ENCODE results near the gene CCDC110. TPM values are rescaled to one million over a fixed set of nuclear protein-coding genes. Genes with fewer than 3 reads are reported as not detected.

Gene CCDC110
- total and polyA plus RNA-seq, 9 of the 15 experiments (the other 6 are each of a cell fraction or from before 2014, with no cell fraction given) = 0.04 to 0.35 (median 0.07) TPM; not detected in 4

DNA sequence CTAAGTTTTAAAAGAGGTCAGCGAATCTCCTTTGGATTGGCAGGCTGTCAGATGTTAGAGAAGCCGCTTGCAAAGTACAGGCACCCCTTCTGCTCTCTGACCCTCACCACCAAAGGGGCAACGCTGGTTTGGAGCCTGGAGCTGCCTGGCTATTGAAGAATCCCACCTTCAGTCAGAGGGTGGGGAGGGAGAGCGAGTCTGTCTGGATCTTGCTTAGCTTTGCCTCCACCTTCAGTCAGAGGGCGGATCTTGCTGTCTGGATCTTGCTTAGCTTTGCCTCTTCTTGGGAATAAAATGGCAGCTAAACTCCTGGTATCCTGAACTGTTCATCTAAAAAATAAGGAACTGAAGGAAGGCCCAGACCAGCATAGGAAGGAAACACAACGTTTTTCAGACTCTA, 7.3 kb downstream of the CCDC110 start:
- ATAC-seq (peak; percentile 43; the same call in 1 of the 3 replicates), FAIRE-seq (no peak), DNase-seq (ENCODE audit: extremely low read depth in 1 of 4, low spot score in 3 of 4) (peak in 1 of 4 experiments; percentile 8)
- H2AFZ ChIP-seq (ENCODE audit: low read depth, low read length) = no peak overlapping the region
- H3K9me3 ChIP-seq (replicated peaks; ENCODE audit: control insufficient read depth, insufficient read depth, low read depth, low read length) = peaks cover 2% of the 10 kb centered on the region; the same call in 1 of the 2 replicates
- H4K20me1 ChIP-seq (replicated peaks; ENCODE audit: control insufficient read depth, insufficient read depth, low read length) = no peaks in the 10 kb centered on the region
- BruUV-seq (replicated peaks) = no TSS peak
- H3K9ac ChIP-seq (ENCODE audit: insufficient read depth in 1 of 2, low read depth in 2 of 2, low read length in 2 of 2) = no peak overlapping the region
- peaks cover 49 to 53% of the 10 kb centered on the region in 2 experiments for H3K27me3 ChIP-seq (ENCODE audit: control insufficient read depth in 2 of 2, insufficient read depth in 2 of 2, low read length in 2 of 2)
- no peaks in the 10 kb centered on the region for H3K36me3 ChIP-seq (ENCODE audit: control insufficient read depth, insufficient read depth, low read length)
- intact Hi-C loops (cut with micrococcal nuclease) (loop anchor here (5.0 kb wide), 1 partner anchor 573 kb away; no protein-coding TSS in a partner anchor), in situ Hi-C loops (cut with MboI) (no loop called here)
- CTCF ChIA-PET (ENCODE audit: low intra/inter-chr PET ratio) = no interaction called here
- no peaks in the 10 kb centered on the region for H3K4me1 ChIP-seq (replicated peaks in 1 of 2; ENCODE audit: control insufficient read depth in 2 of 2, insufficient read depth in 2 of 2, low read length in 2 of 2)
- H3K79me2 ChIP-seq (ENCODE audit: control insufficient read depth, insufficient read depth, low read length) = no peaks in the 10 kb centered on the region
- no peak overlapping the region for H3K4me3 ChIP-seq
- H3K9me1 ChIP-seq (ENCODE audit: control insufficient read depth, insufficient read depth, low read length) = no peaks in the 10 kb centered on the region
- H3K27ac ChIP-seq (ENCODE audit: extremely low read depth, low read depth, low read length) = no peak overlapping the region
- no peak overlapping the region for H3K4me2 ChIP-seq (ENCODE audit: insufficient read depth, low read length)
- 2% methylated on average over 6 of the region's 6 CpGs for WGBS (ENCODE audit: insufficient coverage, low coverage, missing lambda C conversion rate)
- POLR2A ChIA-PET = interaction anchor here (1.3 kb wide), 1 partner anchor 321 kb away, joined by 4 read pairs; the partner anchor contains the start of gene SLC25A4
- TF ChIP-seq ELF2 (CRISPR knock-in tag; IDR thresholded peaks at IDR 0.05) = no peak
- TF ChIP-seq ZFP1 (CRISPR knock-in tag; IDR thresholded peaks at IDR 0.05) = no peak
- TF ChIP-seq RBM25 (IDR thresholded peaks at IDR 0.05; ENCODE audit: low read depth, low read length, severe bottlenecking) = no peak
- no peak for TF ChIP-seq HDAC3 (IDR thresholded peaks at IDR 0.05; ENCODE audit: borderline replicate concordance, partially characterized antibody)
- TF ChIP-seq ERF (CRISPR knock-in tag; IDR thresholded peaks at IDR 0.05) = no peak
- TF ChIP-seq TCF3 (CRISPR knock-in tag; IDR thresholded peaks at IDR 0.05) = no peak
- TF ChIP-seq, protein P1, sequence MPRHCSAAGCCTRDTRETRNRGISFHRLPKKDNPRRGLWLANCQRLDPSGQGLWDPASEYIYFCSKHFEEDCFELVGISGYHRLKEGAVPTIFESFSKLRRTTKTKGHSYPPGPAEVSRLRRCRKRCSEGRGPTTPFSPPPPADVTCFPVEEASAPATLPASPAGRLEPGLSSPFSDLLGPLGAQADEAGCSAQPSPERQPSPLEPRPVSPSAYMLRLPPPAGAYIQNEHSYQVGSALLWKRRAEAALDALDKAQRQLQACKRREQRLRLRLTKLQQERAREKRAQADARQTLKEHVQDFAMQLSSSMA (CRISPR knock-in tag; IDR thresholded peaks at IDR 0.05) = no peak
- no peak for TF ChIP-seq ZNF717 (CRISPR knock-in tag; IDR thresholded peaks at IDR 0.05)
- no peak for TF ChIP-seq TCF7 (IDR thresholded peaks at IDR 0.05; ENCODE audit: borderline replicate concordance)
- TF ChIP-seq, protein P2, sequence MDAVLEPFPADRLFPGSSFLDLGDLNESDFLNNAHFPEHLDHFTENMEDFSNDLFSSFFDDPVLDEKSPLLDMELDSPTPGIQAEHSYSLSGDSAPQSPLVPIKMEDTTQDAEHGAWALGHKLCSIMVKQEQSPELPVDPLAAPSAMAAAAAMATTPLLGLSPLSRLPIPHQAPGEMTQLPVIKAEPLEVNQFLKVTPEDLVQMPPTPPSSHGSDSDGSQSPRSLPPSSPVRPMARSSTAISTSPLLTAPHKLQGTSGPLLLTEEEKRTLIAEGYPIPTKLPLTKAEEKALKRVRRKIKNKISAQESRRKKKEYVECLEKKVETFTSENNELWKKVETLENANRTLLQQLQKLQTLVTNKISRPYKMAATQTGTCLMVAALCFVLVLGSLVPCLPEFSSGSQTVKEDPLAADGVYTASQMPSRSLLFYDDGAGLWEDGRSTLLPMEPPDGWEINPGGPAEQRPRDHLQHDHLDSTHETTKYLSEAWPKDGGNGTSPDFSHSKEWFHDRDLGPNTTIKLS (IDR thresholded peaks at IDR 0.05; ENCODE audit: borderline replicate concordance, low read depth) = no peak
- no peak for TF ChIP-seq ZNF699 (CRISPR knock-in tag; IDR thresholded peaks at IDR 0.05; ENCODE audit: insufficient replicate concordance)
- no peak for TF ChIP-seq HDAC6 (IDR thresholded peaks at IDR 0.05; ENCODE audit: low read depth, low read length)
- TF ChIP-seq, protein P3, sequence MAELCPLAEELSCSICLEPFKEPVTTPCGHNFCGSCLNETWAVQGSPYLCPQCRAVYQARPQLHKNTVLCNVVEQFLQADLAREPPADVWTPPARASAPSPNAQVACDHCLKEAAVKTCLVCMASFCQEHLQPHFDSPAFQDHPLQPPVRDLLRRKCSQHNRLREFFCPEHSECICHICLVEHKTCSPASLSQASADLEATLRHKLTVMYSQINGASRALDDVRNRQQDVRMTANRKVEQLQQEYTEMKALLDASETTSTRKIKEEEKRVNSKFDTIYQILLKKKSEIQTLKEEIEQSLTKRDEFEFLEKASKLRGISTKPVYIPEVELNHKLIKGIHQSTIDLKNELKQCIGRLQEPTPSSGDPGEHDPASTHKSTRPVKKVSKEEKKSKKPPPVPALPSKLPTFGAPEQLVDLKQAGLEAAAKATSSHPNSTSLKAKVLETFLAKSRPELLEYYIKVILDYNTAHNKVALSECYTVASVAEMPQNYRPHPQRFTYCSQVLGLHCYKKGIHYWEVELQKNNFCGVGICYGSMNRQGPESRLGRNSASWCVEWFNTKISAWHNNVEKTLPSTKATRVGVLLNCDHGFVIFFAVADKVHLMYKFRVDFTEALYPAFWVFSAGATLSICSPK (IDR thresholded peaks at IDR 0.05; ENCODE audit: borderline replicate concordance) = no peak
- no peak for TF ChIP-seq CTBP1 (IDR thresholded peaks at IDR 0.05; ENCODE audit: borderline replicate concordance)
- TF ChIP-seq BMI1 (IDR thresholded peaks at IDR 0.05; ENCODE audit: low read length) = no peak
- TF ChIP-seq PTTG1 (tag; IDR thresholded peaks at IDR 0.05; ENCODE audit: low read depth) = no peak
- TF ChIP-seq, protein P4, sequence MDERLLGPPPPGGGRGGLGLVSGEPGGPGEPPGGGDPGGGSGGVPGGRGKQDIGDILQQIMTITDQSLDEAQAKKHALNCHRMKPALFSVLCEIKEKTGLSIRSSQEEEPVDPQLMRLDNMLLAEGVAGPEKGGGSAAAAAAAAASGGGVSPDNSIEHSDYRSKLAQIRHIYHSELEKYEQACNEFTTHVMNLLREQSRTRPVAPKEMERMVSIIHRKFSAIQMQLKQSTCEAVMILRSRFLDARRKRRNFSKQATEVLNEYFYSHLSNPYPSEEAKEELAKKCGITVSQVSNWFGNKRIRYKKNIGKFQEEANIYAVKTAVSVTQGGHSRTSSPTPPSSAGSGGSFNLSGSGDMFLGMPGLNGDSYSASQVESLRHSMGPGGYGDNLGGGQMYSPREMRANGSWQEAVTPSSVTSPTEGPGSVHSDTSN (CRISPR knock-in tag; IDR thresholded peaks at IDR 0.05; ENCODE audit: low read depth) = no peak
- TF ChIP-seq, protein P4 (tag; conservative IDR thresholded peaks at IDR 0.05; ENCODE audit: low read depth) = no peak

Measured in K562 (cell line).